Measurements from ENCODE around the gene DPM2. TPM values are rescaled to one million over a fixed set of nuclear protein-coding genes. Genes with fewer than 3 reads are reported as not detected.

The DPM2 gene
- polyA plus RNA-seq, 3 donors from 2014 or later: 48.0 to 79.7 (median 59.8) TPM

DNA sequence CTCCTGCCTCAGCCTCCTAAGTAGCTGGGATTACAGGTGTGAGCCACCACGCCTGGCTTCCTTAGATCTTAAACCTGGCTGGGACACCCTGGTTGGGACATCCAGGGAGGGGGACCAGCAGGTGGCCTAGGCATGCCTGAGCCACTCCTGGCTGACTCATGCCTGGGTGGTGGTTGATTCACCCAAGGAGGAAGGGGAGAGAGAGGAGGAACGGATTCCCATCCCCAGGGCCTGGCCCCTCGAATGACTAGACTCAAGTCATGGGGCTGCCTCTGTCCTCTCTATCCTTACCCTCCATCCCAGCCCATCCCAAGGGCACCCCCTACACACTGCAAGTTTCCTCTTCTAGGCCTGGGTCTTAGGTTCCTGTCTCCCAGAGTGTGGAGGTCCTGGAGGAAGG is 30.4 kb upstream of the DPM2 start:
- DNase-seq: no peak
- Mint-ChIP-seq H3K27me3 (ENCODE audit: low read depth in 3 of 3) (peaks cover 0 to 7% (median 4%) of the 10 kb centered on the region in 3 donors), H3K4me1 (peaks cover 32 to 34% of the 10 kb centered on the region in 2 donors), H3K27ac (peak overlapping the region in 1 of 6 donors; percentile 6), H3K4me3 (no peak overlapping the region), H3K36me3 (no peaks in the 10 kb centered on the region), H3K9me3 (no peaks in the 10 kb centered on the region)

- Mint-ChIP-seq H3K4me3 (no peak overlapping the region), H3K9me3 (no peaks in the 10 kb centered on the region), H3K4me1 (peaks cover 26 to 28% of the 10 kb centered on the region in 2 donors), H3K27ac (no peak overlapping the region), H3K36me3 (no peaks in the 10 kb centered on the region), H3K27me3 (ENCODE audit: low read depth in 3 of 3) (peaks cover 0 to 5% (median 4%) of the 10 kb centered on the region in 3 donors)
- no peak for DNase-seq
These were observed 29.6 kb upstream of the DPM2 start for GRCh38 chr9:127967151-127967809.

DNA sequence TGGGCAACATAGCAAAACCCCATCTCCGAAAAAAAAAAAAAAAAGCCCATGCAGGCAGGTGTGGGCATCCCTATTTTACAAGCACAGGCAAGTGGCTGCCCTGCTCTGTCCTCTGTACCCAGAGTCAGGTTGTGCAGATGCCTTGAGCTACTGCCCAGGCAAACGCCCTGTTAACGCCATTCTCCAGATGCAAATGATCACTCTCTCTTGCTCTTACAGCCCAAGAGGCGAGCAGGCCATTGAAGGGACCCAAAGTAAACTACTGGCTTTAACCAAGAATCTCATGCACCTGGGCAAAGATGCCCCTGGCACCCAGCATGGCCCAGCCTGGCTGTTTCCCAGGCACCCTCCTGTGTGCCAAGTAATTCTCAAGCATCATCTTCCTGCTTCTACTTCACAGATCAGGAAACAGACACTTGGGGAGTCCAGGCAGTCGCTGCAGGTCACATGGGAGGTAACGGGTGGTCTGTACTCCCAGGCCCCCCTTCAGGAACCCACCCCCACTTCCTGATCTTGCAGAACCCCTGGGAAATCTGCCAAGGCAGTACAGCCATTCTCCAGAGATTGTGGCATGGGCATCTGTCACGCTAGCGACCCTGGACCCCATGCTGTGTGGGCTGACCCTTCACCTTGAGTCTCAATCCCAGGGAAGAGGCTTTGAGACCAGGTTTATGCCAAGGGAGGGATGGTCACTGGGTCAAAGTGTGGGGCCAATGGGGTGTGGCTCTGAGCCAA is 28.9 kb upstream of the DPM2 start:
- no peaks in the 10 kb centered on the region for H3K9me3 Mint-ChIP-seq
- H3K4me1 Mint-ChIP-seq: peaks cover 19 to 21% of the 10 kb centered on the region in 2 donors
- no peak overlapping the region for H3K27ac Mint-ChIP-seq
- DNase-seq: no peak
- no peak overlapping the region for H3K4me3 Mint-ChIP-seq
- peaks cover 0 to 4% (median 2%) of the 10 kb centered on the region in 3 donors for H3K27me3 Mint-ChIP-seq (ENCODE audit: low read depth in 3 of 3)
- H3K36me3 Mint-ChIP-seq: no peaks in the 10 kb centered on the region

DNA sequence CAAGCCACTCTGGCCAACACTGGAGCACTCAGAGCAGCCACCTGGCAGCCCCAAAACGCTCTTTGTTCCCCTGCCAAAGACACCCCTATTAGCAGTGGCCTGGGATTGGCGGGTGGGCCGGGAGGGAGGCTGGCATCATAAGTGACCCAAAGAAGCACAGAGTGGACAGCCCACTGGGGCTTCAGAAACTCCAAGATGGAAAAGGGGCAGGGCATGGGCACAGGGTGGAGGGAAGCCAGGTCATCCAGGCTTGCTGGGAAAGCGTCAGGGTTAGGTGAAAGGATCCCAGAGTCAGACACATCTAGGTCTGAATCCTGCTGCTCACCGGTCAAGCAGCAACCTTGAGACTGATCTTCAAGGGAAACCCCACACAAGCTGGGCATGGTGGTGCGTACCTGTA is 28.3 kb upstream of the DPM2 start:
- H3K4me1 Mint-ChIP-seq: peaks cover 12 to 15% of the 10 kb centered on the region in 2 donors
- H3K36me3 Mint-ChIP-seq: no peaks in the 10 kb centered on the region
- no peak for DNase-seq

DNA sequence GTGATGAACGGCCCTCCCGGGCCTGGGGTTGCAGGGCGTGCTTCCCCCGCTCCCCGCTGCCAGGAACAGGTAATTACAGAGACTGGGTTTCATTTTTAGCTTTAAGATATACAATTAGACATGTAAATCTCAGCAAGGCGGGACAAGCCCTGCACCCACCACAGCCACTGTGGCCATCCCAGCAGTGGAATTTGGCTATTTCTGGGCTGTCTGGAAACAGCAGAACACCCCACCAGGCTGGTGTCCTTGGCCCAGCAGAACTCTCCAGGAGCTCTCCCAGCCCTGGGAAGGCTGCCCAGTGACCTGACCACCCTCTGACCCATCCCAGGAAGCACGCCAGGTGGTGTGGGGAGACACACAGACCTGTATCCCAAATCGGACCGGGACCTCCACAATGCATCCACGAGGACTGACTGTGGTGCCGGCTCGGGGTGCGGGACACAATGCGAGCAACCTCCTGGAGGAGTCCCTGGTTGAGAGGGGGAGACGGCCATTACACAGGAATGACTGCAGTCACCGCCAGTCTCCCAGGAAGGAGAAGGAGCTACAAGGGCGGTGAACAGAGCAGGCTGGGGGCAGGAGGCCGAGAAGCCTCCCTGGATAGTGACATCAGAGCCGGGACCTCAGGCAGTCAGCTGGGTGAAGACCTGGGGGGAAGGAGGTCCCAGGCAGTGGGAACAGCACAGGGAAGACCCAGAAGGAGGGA is 25.9 kb upstream of the DPM2 start:
- peaks cover 0 to 7% of the 10 kb centered on the region in 2 donors for H3K4me1 Mint-ChIP-seq
- no peak overlapping the region for H3K4me3 Mint-ChIP-seq
- DNase-seq: no peak
- no peaks in the 10 kb centered on the region for H3K9me3 Mint-ChIP-seq
- peaks cover 0 to 4% (median 0%) of the 10 kb centered on the region in 3 donors for H3K36me3 Mint-ChIP-seq
- H3K27me3 Mint-ChIP-seq (ENCODE audit: low read depth in 3 of 3): peaks cover 0 to 4% (median 0%) of the 10 kb centered on the region in 3 donors
- H3K27ac Mint-ChIP-seq: no peak overlapping the region

More for the DNA sequence above, 28.3 kb upstream of the DPM2 start:
- Mint-ChIP-seq H3K27ac (no peak overlapping the region), H3K9me3 (no peaks in the 10 kb centered on the region), H3K27me3 (ENCODE audit: low read depth in 3 of 3) (peaks cover 0 to 4% (median 2%) of the 10 kb centered on the region in 3 donors), H3K4me3 (no peak overlapping the region)

DNA sequence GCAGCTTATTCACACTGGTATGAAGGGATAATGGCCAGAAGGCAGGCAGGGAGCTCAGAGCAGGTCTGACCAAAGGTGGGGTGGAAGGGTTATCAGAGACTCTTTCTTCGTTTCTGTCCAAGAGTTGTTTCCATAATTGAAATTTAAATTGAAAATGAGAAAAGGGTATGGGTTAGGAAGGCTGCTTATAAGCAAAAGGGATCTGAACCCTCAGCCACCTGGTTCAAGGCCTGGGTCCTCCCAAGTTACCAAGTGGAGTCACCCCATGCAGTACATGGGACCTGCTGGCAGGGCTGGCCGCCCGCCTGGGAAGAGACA is 25.3 kb upstream of the DPM2 start:
- Mint-ChIP-seq H3K4me3 (no peak overlapping the region), H3K9me3 (no peaks in the 10 kb centered on the region), H3K36me3 (peaks cover 0 to 4% (median 0%) of the 10 kb centered on the region in 3 donors), H3K4me1 (peaks cover 0 to 7% of the 10 kb centered on the region in 2 donors), H3K27me3 (ENCODE audit: low read depth in 3 of 3) (peaks cover 0 to 3% (median 0%) of the 10 kb centered on the region in 3 donors), H3K27ac (no peak overlapping the region)
- no peak for DNase-seq

- Mint-ChIP-seq H3K4me1 (peaks cover 0 to 5% of the 10 kb centered on the region in 2 donors), H3K36me3 (peaks cover 0 to 4% (median 0%) of the 10 kb centered on the region in 3 donors), H3K9me3 (no peaks in the 10 kb centered on the region)
These were observed 24.6 kb upstream of the DPM2 start for GRCh38 chr9:127962278-127962677.

GRCh38 chr9:127961613-127962155 is 24.0 kb upstream of the DPM2 start:
- no peak for DNase-seq
- Mint-ChIP-seq H3K27me3 (ENCODE audit: low read depth in 3 of 3) (peaks cover 0 to 3% (median 0%) of the 10 kb centered on the region in 3 donors), H3K4me3 (no peak overlapping the region), H3K27ac (no peak overlapping the region), H3K9me3 (no peaks in the 10 kb centered on the region), H3K4me1 (peaks cover 0 to 5% of the 10 kb centered on the region in 2 donors), H3K36me3 (peaks cover 0 to 4% (median 0%) of the 10 kb centered on the region in 3 donors)

More at GRCh38 chr9:127962278-127962677, 24.6 kb upstream of the DPM2 start:
- Mint-ChIP-seq H3K27ac (peak overlapping the region in 1 of 6 donors; percentile 35), H3K4me3 (no peak overlapping the region), H3K27me3 (ENCODE audit: low read depth in 3 of 3) (peaks cover 0 to 3% (median 0%) of the 10 kb centered on the region in 3 donors)
- DNase-seq: no peak

- H3K4me1 Mint-ChIP-seq: peaks cover 0 to 5% of the 10 kb centered on the region in 2 donors
- no peaks in the 10 kb centered on the region for H3K9me3 Mint-ChIP-seq
- H3K27ac Mint-ChIP-seq: no peak overlapping the region
- H3K36me3 Mint-ChIP-seq: peaks cover 0 to 4% (median 0%) of the 10 kb centered on the region in 3 donors
- no peak for DNase-seq
- no peak overlapping the region for H3K4me3 Mint-ChIP-seq
- peaks cover 0 to 3% (median 0%) of the 10 kb centered on the region in 3 donors for H3K27me3 Mint-ChIP-seq (ENCODE audit: low read depth in 3 of 3)
These were observed 23.5 kb upstream of the DPM2 start for GRCh38 chr9:127961155-127961490.

GRCh38 chr9:127960410-127961154 is 22.9 kb upstream of the DPM2 start:
- Mint-ChIP-seq H3K36me3 (peaks cover 0 to 4% (median 0%) of the 10 kb centered on the region in 3 donors), H3K4me3 (no peak overlapping the region), H3K27ac (peak overlapping the region in 2 of 6 donors; percentile 12 to 67), H3K9me3 (no peaks in the 10 kb centered on the region), H3K27me3 (ENCODE audit: low read depth in 3 of 3) (peaks cover 0 to 3% (median 0%) of the 10 kb centered on the region in 3 donors), H3K4me1 (peaks cover 5 to 7% of the 10 kb centered on the region in 2 donors)
- no peak for DNase-seq

GRCh38 chr9:127959841-127960409 is 22.3 kb upstream of the DPM2 start:
- H3K4me3 Mint-ChIP-seq: no peak overlapping the region
- H3K36me3 Mint-ChIP-seq: peaks cover 0 to 4% (median 0%) of the 10 kb centered on the region in 3 donors
- H3K9me3 Mint-ChIP-seq: no peaks in the 10 kb centered on the region
- H3K27ac Mint-ChIP-seq: peak overlapping the region in 2 of 6 donors; percentile 17 to 67
- H3K27me3 Mint-ChIP-seq (ENCODE audit: low read depth in 3 of 3): peaks cover 0 to 3% (median 0%) of the 10 kb centered on the region in 3 donors
- peaks cover 9 to 10% of the 10 kb centered on the region in 2 donors for H3K4me1 Mint-ChIP-seq
- no peak for DNase-seq

- Mint-ChIP-seq H3K27me3 (ENCODE audit: low read depth in 3 of 3) (peaks cover 0 to 2% (median 0%) of the 10 kb centered on the region in 3 donors), H3K4me1 (peaks cover 9 to 10% of the 10 kb centered on the region in 2 donors), H3K36me3 (peaks cover 0 to 4% (median 0%) of the 10 kb centered on the region in 3 donors), H3K9me3 (no peaks in the 10 kb centered on the region), H3K27ac (no peak overlapping the region), H3K4me3 (no peak overlapping the region)
- no peak for DNase-seq
These were observed 21.7 kb upstream of the DPM2 start for GRCh38 chr9:127959398-127959797.

DNA sequence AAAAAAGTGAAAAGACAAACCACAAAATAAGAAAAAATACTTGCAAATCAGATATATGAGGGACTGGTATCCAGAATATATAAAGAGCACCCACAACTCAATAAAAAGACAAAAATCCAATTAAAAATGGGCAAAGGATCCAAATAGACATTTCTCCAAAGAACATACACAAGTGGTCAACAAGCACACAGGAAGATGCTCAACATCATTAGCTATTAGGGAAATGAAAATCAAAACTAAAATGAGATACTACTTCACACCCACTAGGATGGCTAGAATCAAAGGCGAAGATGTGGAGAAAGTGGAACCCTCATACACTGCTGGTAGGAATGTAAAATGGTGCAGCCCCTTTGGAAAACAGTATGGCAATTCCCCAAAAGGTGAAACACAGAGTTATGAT is 21.1 kb upstream of the DPM2 start:
- DNase-seq: no peak
- Mint-ChIP-seq H3K4me3 (no peak overlapping the region), H3K9me3 (no peaks in the 10 kb centered on the region), H3K4me1 (peaks cover 9 to 10% of the 10 kb centered on the region in 2 donors), H3K27me3 (ENCODE audit: low read depth in 3 of 3) (peaks cover 0 to 2% (median 0%) of the 10 kb centered on the region in 3 donors), H3K36me3 (peaks cover 0 to 4% (median 0%) of the 10 kb centered on the region in 3 donors), H3K27ac (peak overlapping the region in 1 of 6 donors; percentile 33)
